GM18858 (cell line): ENCODE results near the gene MRO.

Source experiments
- ATAC-seq: cut with Tn5 transposase; IDR thresholded peaks from one replicate; pipeline ENCODE4 v1.9.1; 2021; ENCODE audit not compliant: unreplicated experiment

MRO gene

GRCh38 chr18:50748243-50749229 is 71.3 kb downstream of the MRO start:
- ATAC-seq = no peak

GRCh38 chr18:50747849-50748242 is 72.0 kb downstream of the MRO start:
- ATAC-seq = no peak

GRCh38 chr18:50745945-50746344 is 73.9 kb downstream of the MRO start:
- no peak for ATAC-seq
